ENCODE data around the gene PRSS56.

The PRSS56 gene

DNA sequence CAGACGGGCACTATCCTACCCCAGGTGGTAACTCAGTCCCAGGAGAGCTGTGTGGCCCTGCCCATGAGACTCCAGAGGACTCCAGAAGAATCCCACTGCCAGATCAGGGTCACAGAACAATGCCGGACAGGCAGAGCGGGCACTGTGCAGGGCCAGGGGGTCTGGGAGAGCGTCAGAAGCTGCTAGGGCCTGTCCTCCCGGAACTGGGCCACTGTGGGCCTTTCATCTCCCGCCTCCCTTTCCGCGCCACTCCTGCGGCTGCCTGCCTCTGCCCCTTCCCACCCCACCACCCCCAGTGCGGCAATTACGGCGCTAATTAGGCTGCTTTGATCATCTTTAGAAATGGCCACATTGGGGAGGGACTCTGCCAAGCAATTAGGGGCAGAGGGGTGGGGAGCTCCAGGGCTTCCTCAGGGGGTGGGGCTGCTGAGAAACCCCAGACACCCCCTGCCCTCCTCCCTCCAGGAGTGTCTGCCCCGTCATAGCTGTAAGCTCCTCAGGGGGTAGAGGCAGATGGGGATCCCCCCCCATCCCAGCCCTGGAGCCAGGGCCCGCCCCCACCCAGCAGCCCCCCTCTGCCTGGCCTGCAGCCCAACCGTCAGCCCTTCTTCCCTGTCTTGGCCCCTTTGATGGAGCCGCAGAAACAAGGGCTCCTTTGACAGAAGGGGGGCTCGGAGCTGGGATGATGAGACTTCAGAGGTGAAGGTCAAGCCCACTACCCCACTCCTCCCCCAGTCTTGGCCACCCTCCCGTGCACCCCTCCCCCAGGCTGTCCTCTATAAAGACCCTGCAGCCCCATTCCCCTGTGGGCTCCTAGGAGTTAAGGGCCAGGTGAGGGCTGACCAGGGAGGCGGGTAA is at the start of gene PRSS56:
PRSS56 (plus strand) TSS at position 808 of the 858 bp plus-strand sequence. CDS start 211 bp downstream, outside the sequence.
- FAIRE-seq (no peak), DNase-seq (ENCODE audit: insufficient read length, low spot score) (no peak)

DNA sequence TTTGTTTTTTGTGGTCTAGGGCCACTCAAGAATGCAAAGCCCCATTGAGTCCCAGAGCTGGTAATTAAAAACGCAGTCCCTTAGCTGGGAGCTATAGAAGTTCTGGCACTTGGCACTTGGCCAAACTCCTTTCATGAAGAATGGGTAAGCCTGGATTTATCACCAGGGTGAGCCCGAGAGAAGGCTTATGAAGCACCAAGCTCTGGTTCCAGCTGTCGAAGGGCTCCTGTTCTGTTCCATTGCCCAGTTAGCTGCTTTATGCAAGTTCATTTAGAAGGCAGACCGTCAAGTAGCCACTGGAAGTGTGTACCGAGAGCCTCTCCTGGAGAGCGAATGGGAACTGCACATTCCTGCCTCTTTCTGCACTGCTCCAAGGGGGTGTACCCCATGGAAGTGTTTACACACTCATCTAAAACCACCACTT is 46.7 kb upstream of the PRSS56 start:
- no peak for DNase-seq (ENCODE audit: insufficient read length, low spot score)
- FAIRE-seq = no peak

DNA sequence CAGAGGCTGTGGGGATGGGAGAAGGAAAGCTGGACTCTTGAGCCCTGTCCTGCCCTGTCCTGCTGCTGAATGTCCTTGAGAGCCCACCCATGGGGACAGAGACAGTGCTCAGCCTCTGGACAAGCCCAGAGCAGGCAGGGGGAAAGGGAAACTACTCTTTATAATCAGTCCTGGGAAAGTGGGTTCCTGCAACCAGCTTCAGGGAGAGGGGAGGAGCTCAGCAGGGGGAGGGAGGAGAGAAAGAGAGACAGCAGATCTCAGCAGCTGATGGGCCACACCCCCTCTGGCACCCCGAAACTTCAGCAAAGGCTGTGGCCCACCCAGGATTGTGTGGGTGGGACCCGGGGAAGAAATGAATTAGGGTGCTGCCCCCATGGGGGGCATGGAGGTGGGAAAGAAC is 44.1 kb upstream of the PRSS56 start:
- no peak for FAIRE-seq
- DNase-seq (ENCODE audit: insufficient read length, low spot score) = no peak

DNA sequence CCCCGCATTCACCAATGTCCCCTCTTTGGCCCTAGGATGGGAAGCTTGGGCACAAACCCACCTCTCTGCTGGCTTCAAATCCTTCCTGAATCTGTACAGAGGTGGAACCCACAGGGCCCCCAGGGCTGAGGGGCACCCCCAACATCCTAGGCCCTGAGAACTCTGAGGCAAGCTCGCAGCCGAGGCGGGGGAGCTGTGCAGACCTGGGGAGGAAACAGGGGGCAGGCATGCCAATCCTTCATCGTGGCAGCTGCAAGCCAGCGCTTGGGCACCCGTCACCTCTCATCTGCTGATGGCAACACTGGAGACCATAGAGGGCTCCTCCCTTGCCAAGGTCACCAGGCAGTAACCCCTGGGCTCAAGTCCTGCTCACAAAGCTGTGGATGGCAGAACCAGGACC is 43.4 kb upstream of the PRSS56 start:
- no peak for DNase-seq (ENCODE audit: insufficient read length, low spot score)
- FAIRE-seq = no peak

DNA sequence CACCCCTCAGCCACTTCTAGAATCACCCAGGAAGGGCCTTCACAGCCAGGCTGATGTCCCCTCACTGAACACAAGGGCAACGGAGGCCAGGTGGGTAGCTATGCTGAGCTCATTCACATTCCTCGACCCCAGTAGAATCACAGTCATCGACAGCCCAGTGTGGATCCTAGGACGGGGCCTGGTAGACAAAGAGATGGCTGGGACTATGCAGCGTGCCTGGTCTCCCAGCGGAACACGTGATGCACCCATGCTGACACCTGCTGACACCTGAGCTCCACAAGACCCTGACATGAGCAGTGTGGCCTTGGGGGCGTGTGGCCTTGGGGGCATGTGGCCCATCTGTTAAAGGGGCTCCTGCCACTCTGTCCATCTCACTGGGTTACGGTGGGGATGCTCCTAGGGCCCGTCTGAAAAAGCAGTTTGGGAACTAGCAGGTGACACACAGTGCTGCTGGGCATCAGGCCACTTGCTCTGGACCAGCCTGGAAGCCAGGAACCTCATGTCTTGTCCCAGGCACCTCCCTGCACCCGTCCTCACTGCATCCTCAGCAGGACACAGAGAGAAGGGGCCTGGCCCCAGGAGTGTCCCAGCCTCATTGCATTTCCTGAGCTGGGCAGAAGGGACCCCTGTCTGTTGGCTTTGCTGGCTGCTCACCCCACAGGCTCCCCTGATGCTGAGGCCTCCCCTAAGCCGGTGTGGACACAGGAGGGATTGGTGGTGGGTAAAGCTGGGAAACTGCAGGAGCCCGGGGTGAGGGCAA is 42.3 kb upstream of the PRSS56 start:
- no peak for FAIRE-seq
- DNase-seq (ENCODE audit: insufficient read length, low spot score) = no peak

DNA sequence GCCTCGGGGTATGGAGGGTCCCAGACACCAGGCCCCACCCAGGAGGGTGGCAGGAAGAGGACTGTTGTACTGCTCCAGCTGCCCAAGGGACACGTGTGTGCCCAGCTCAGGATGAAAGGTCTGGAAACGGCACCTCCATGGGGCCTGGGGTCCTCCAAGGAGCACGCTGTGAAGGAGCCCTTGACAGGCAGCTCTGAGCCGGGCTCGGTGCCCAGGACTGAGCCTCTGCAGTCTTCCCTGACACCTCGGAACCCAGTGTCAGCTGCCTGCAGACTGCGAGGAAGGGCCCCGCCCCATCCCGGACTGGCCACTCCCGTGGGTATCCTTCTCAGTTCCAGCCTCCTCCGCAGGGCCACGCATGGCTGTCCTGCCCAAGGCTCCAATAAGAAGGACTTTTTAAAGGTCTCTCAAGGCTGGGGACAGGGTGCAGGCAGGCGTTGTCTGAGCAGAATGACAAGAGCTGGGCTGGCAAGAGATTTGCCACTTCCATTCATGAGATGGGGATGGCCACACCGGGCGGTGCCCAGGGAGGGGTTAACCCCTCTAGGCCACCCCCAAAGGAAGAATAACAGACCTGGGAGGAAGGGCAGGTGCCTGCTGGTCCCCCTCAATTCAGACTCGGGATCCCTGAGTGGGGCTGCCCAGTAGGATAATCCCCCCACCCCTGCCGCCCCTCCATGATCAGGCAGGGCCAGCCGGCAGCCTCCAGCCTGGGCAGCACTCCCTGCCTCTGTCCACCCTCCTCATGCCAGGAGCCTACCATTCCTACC is 41.4 kb upstream of the PRSS56 start:
- DNase-seq (ENCODE audit: insufficient read length, low spot score) (no peak), FAIRE-seq (no peak)

DNA sequence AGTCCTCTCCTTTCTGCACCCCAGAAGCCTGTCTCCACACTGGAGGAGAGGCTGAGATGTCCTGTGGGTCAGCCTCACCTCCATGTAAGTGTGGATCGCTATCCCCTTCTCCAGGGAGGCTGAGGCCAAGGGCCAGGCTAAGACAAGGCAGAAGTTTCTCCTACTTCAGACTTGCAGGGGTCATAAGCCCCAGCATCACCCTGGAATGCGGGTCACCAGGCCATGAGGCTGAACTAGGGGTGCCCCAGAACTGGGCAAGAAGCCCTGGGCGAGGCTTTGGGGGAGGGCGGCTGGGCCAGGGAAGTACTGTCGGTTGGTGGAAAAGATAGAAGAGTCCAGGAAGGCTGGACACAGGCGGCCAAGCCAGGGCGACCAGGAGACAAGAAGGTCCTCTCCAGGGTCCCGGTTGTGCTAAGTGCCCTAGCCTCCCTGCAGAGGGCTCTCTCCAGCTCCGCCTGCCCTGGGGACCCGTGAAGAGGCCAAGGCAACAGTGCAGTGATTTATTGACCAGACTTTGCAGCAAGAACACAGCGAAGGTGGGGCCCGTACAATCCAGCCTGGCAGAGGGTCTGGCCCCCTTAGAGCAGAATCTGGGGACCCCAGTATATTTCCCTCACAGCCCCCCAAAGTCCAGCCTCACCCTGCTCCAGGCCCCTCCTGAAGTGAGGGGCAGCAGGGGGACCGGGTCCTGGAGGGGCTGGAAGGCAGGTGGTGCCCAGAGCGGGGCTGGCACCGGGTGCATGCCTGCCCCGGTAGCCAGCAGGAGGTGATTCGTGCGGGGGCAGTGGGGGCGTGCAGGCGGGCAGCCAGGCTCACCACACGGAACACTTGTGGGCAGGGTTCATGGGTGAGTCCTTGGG is 40.6 kb upstream of the PRSS56 start:
- FAIRE-seq (no peak), DNase-seq (ENCODE audit: insufficient read length, low spot score) (no peak)

DNA sequence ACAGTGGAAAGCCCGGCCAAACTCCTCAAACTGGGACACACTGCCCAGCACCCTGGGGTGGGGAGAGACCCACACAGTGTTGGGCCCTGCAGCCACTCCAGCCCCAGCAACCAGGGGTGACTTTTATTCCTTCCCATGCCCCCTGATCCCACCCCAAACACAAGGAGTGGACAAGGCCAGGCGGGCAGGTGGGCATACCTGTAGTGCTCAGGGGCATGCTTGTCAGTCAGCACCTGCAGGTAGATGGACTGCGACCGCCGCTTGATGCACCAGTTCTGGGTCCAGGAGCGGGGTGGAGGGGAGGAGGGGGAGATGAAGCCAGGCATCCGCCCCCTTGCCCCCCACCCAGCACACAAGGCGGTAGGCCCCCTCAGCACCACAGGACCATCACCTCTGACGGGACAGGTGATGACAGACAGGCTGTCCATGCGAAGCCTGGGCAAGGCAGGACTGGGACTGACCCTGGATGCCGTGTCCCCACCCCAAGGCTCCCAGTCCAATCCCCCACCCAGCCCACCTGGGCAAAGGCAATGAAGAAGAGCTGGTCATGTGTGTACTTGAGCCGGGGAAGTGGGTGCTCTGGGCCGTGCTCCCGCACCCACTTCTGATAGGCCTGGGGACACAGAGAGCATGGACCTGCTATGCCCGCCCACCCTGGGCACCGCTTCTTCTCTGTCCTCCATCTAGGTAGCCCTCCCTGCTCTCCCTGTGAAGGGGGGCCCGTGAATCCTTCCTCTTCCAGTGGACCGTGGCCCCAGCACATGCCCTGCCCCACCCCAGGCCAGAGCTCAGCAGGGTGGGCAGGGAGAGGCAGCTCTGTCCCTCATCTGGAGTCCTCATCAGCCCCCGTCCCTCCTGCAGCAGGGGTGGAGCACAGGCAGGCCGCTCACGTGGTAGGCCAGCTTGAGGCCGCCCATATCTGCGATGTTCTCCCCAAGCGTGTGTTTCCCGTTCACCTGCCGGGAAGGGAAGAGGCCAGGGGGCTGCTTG is 39.7 kb upstream of the PRSS56 start:
- no peak for FAIRE-seq
- no peak for DNase-seq (ENCODE audit: insufficient read length, low spot score)

DNA sequence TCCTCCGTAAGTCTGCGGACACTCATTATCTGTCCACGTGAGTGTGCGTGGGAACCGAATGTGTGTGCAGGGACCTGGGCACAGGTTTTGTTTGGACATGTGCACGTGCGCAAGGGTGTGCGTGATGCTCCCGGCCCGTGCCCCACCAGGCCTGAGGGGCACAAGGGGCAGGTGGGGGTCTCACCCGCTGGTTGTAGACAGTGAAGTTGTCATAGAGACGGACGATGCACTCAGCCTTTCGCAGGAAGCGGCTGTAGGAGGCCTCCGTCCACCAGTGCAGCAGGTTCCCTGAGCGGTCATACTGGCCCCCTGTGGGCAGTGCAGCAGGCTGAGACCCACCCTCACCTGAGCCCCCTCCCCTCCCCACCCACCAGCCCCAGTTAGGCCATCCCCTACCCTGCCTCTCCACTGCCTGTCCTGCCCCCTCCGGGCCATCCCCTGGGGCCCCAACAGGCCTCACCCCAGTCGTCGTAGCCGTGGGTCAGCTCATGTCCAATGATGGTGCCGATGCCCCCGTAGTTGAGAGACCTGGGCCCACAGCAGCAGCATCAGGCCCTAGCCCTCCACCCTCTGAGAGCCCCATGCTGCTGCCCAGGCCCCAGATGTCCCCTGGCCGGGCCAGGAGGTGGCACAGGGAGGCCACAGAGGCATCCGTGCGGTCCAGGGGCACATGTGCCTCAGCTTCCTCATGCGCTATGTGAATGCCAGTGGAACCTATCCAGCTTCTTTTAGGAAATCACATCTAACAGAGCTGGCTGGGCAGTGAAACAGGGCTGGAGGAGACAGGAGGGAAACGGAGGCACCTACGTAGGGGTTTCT is 38.7 kb upstream of the PRSS56 start:
- DNase-seq (ENCODE audit: insufficient read length, low spot score) = no peak
- no peak for FAIRE-seq

DNA sequence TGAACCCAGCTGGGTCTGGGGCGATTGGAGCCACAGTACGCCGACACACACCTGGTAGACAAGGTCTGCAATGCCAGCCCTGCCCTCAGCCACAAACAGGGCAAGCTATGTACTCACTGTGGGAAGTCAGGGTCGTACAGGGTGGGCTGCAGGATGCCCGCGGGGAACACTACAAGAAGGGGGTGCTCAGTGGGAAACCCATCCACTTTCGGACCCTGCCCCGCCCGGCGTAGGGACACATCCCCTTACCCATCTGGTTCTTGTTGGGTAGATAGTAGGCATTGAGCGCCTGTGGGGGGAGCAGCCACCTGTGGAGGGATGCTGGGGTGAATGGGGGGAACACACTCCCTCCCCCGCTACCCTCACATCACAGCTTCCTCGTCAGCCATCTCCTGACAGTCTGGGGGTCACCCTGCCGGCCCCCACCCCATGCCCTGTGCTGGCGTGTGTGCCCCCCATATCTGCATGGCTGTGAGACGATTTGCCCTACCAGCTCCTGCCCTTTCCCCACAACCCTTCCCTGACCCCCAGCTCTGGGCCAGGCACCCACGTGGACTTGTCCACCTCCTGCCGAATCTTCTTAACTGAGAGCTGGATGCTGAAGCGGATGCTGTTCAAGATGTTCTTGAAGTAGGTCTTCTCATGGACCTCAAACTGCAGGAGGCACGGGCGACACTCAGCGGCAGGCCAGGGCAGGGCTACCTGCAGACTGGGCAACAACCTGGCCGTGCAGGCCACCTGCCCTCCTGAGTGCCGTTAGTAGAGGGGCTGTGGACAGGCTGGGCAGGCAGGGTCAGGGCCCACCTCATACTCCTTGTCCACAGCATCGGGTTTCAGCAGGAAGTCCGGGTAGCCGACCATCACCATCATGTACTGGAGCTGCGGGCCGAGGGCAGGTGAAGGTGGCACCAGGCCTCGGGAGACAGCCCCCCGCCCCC is 37.6 kb upstream of the PRSS56 start:
- no peak for DNase-seq (ENCODE audit: insufficient read length, low spot score)
- FAIRE-seq = no peak

DNA sequence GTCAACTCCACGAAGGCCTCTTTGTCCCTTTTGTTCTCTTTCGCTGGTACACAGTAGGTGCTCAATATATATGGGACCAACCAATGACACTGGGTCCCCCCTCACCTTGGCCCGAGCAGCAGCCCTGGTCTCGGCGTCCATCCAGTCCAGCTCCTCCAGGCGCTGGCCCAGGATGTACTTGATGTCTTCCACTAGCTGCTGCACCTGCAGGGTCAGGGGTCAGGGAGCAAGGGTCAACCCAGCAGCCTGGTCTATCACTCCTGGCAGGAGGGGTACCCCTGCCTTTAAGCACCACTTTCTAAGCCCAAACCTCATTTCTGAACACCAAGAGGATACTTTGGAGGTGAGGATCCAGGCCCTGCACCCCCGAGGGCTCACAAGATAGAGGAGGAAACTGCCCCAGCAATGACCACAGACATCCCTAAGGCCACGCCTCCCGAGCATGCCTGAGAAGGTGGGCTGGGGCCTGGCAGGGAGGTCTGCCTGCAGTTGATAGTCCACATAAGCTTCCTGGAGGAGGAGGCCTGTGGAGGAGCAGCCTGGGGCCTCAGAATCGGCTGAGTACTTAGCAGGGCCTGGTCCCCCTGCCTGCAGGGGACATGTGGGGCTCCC is 36.8 kb upstream of the PRSS56 start:
- FAIRE-seq (no peak), DNase-seq (ENCODE audit: insufficient read length, low spot score) (no peak)

DNA sequence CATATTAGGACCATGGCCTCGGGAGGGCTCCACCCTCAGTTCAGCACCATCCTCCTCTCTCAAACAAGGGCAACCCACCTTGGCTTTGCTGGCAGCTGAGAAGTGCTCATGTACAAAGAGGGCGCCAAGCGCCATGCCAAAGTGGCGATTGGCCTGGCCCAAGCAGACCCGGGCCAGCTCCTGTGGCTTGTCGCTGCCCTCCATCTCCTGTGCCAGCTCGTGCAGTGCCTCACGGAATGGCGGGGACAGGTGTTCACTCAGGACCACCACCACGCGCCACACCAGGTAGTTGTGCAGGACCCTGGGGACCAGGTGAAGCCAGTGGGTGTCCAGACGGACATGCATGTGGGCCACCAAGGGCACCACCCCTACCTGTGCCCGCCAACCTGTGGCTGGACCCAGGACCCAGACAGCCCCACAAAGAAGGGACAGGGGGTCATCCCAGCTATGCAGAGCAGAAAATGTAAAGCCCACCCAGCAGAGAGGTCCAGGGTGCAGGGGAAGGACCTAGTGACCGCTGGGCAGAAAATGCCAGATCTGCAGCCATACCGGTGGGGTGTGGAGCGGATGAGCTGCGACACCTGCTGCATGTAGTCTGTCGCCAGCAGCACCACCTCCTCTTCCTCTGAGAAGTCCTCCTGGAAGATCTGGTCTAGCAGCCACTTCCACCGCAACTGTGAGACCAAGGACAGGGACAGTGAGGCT is 36.1 kb upstream of the PRSS56 start:
- no peak for DNase-seq (ENCODE audit: insufficient read length, low spot score)
- FAIRE-seq = no peak

DNA sequence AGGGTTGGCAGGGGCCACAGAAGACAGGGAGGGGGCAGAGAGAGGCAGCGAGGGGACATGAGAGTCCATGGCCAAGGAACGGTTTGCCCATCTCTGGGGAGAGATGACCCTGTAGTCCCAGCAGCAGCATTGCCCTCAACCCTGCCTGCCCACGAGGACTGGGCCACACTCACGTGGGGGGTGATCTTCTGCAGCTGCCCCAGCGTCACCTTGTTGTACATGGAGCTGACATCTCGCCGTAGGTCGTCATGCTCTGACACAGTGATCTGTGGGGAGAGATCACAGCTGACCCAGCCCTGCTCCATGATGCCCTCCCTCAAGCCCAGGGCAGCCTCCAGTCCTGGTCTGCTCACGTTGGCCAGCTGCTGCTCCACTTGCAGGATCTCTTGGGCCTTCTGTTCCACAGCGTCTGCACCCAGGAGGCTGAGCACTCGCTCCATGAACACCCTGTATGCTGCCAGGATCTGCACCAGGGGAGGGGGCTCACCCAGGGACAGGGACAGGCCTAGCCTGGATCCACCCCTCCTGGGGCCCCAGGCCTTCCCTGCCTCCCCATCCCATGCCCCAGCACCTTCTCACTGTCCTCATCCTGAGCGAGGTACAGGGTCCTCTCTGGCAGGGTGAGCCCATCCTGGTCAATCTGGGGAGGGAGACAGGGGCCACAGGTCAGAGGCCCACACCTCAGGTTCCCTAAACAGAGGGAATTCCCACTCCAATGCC is 35.4 kb upstream of the PRSS56 start:
- no peak for DNase-seq (ENCODE audit: insufficient read length, low spot score)
- FAIRE-seq = no peak

DNA sequence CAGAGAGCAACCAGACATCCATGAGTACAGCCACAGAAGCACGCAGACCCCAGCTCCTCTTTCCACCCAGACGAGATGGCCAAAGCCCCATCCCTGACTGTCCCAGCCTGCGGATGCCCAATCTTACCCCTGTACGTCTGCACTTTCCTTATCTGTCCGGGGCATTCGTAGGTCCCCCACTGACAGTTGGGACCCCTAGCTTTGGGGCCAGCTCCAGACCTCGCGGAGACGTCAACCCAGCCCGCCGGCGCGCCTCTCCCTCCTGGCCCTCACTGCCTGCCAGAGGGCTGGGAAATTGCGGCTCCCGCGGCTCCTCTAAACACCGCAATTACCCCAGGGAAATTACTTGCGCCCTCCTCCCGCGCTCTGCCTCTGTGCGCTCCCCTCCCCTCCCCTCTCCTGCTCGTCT is 34.8 kb upstream of the PRSS56 start:
- DNase-seq (ENCODE audit: insufficient read length, low spot score) = no peak
- FAIRE-seq = no peak

DNA sequence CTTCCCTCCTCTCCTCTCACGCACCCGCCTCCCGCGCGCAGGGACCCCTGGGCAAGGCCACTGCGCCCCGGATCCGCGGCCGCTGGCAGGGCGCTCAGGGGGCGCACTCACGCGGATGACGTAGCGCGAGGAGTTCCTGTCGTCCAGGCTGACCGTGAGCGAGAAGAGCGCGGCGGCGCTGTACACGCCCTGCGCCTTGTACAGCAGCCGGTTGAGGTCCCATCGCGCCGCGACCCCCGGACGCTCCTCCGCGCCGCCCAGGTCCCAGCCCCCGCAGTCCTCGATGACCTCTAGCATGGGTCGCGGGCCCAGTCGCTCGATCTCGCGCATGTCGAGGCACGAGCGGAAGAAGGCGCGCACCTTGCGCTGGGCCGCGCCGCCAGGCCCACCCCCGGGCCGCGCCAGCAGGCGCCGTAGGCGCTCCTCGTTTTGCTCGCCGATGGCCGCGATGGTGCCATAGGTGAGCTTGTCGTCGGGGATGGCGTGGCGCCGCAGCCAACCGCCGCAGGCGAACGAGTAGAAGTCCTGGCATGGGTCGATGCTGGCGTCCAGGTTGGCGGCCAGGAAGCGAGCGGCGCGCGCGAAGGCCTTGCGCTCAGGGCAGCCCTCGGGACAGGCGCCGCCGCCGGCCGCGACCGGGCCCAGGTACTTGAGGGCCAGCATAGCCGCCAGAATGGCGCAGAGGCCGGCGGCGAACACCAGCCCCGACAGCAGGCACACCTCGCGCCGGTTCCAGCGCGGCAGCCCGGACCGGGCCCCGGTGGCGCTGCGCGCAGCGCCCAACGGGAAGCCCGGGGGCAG is 34.2 kb upstream of the PRSS56 start:
- FAIRE-seq (no peak), DNase-seq (ENCODE audit: insufficient read length, low spot score) (no peak)
